SW480 (cell line): Measurements from ENCODE around the gene NUP88.
A peak's percentile ranks its signal among the peaks of the same experiment; 100 is the strongest.
"Not testable (repeated sequence)": the region's sequence is repeated elsewhere in the genome, so short reads cannot be mapped to it uniquely, and the experiment has no call there.

Source experiments
- DNase-seq: peaks from one replicate; pipeline ENCODE4 v3.0.0-alpha.2; 2016; ENCODE audit warnings: low spot score

The NUP88 gene

GRCh38 chr17:5419356-5419958 is at the start of gene NUP88:
Gene NUP88, minus strand, starts transcription at chr17:5419662. Its CDS starts 12 bp downstream, at chr17:5419650.
- peak; percentile 98 for DNase-seq

GRCh38 chr17:5468075-5468473 is 48.6 kb upstream of the NUP88 start:
- peak; percentile 23 for DNase-seq

GRCh38 chr17:5467416-5467815 is 48.0 kb upstream of the NUP88 start:
- no peak for DNase-seq

GRCh38 chr17:5466295-5466694 is 46.8 kb upstream of the NUP88 start:
- DNase-seq = no peak

GRCh38 chr17:5464717-5465507 is 45.5 kb upstream of the NUP88 start:
- no peak for DNase-seq

GRCh38 chr17:5446786-5447185 is 27.3 kb upstream of the NUP88 start:
- DNase-seq = no peak

GRCh38 chr17:5444209-5444608 is 24.7 kb upstream of the NUP88 start:
- DNase-seq = no peak

GRCh38 chr17:5443728-5444127 is 24.3 kb upstream of the NUP88 start:
- DNase-seq = no peak

- DNase-seq = no peak
These were observed 19.9 kb upstream of the NUP88 start for GRCh38 chr17:5439446-5439764.

- peak; percentile 90 for DNase-seq
These were observed 19.4 kb upstream of the NUP88 start, which contains the start of gene C1QBP for GRCh38 chr17:5438716-5439445. Gene C1QBP, minus strand, starts transcription at chr17:5439155. Its CDS starts 82 bp downstream, at chr17:5439073.

GRCh38 chr17:5437721-5438317 is 18.4 kb upstream of the NUP88 start:
- DNase-seq = no peak

- not testable (repeated sequence) for DNase-seq
These were observed 16.4 kb upstream of the NUP88 start for GRCh38 chr17:5435781-5436315.

- no peak for DNase-seq
These were observed 15.5 kb upstream of the NUP88 start for GRCh38 chr17:5434984-5435383.

GRCh38 chr17:5431949-5432556 is 12.6 kb upstream of the NUP88 start:
- no peak for DNase-seq

GRCh38 chr17:5431234-5431633 is 11.8 kb upstream of the NUP88 start:
- DNase-seq = not testable (repeated sequence)

GRCh38 chr17:5430413-5430999 is 11.0 kb upstream of the NUP88 start:
- DNase-seq = no peak

GRCh38 chr17:5429191-5429887 is 9.9 kb upstream of the NUP88 start:
- DNase-seq = no peak

GRCh38 chr17:5425826-5426225 is 6.4 kb upstream of the NUP88 start:
- no peak for DNase-seq

- no peak for DNase-seq
These were observed 5.4 kb upstream of the NUP88 start for GRCh38 chr17:5424909-5425308.

GRCh38 chr17:5422505-5422904 is 3.0 kb upstream of the NUP88 start:
- DNase-seq = peak; percentile 37
